K562 (cell line): ENCODE data around the gene LMCD1. TPM values are rescaled to one million over a fixed set of nuclear protein-coding genes. Genes with fewer than 3 reads are reported as not detected.

Source experiments
- BDP1 ChIP-seq: IDR thresholded peaks from 3 replicates; pipeline ENCODE4 v1.6.1; 2011; ENCODE audit not compliant: insufficient read length, insufficient read depth
- C11orf30 ChIP-seq: fragments of 450-650 bp; IDR thresholded peaks from 2 replicates; pipeline ENCODE4 v1.6.1; 2016; ENCODE audit warnings: low read depth, mild to moderate bottlenecking
- CBFA2T2 ChIP-seq: fragments of 450-650 bp; conservative IDR thresholded peaks from 2 replicates; pipeline ENCODE4 v1.6.1; 2017; ENCODE audit warnings: mild to moderate bottlenecking
- EGR1 ChIP-seq: fragments of 450-650 bp; conservative IDR thresholded peaks from 2 replicates; pipeline ENCODE4 v1.6.1; 2017; ENCODE audit warnings: mild to moderate bottlenecking
- EP300 ChIP-seq: IDR thresholded peaks from 2 replicates; pipeline ENCODE4 v1.6.1; 2012; ENCODE audit warnings: low read length, improper control_type of control experiment
- FOSL1 ChIP-seq: fragments of 200-800 bp; sonication (Bioruptor generic); conservative IDR thresholded peaks from 2 replicates; pipeline ENCODE4 v1.6.1; 2016; ENCODE audit warnings: missing genetic modification characterization, missing compliant biosample characterization
- FOXA3 ChIP-seq, 2 experiments: fragments of 450-650 bp in 1 of 2; sonication (generic) in 1 of 2; formaldehyde crosslinking; IDR thresholded peaks in 1 of 2; conservative IDR thresholded peaks in 1 of 2; 2 replicates each; pipeline versions ENCODE4 v1.4.0 to v1.8.0; 2020 to 2022; ENCODE audit warnings: mild to moderate bottlenecking in 2 of 2, missing genetic modification reagents in 1 of 2
- HDAC2 ChIP-seq: fragments of 450-650 bp; IDR thresholded peaks from 2 replicates; pipeline ENCODE4 v1.6.1; 2016; ENCODE audit warnings: mild to moderate bottlenecking
- JUND ChIP-seq, 2 experiments: IDR thresholded peaks; 2 replicates in 1 of 2; 3 replicates in 1 of 2; pipeline ENCODE4 v1.6.1; 2011; ENCODE audit warnings: borderline replicate concordance in 2 of 2, low read depth in 2 of 2, low read length in 2 of 2, improper control_type of control experiment in 1 of 2, missing biosample characterization in 1 of 2, missing genetic modification characterization in 1 of 2, missing genetic modification reagents in 1 of 2
- MYBL2 ChIP-seq, 2 experiments: fragments of 450-650 bp in 1 of 2; sonication (generic) in 1 of 2; formaldehyde crosslinking in 1 of 2; IDR thresholded peaks; 2 replicates each; pipeline versions ENCODE4 v1.6.1 to v1.8.1; 2017 to 2022; ENCODE audit warnings: borderline replicate concordance in 1 of 2, inconsistent platforms in 1 of 2, low read depth in 1 of 2, mild to moderate bottlenecking in 1 of 2, missing genetic modification reagents in 1 of 2, moderate library complexity in 1 of 2
- NFE2 ChIP-seq: IDR thresholded peaks from 2 replicates; pipeline ENCODE4 v1.6.1; 2014; ENCODE audit warnings: antibody characterized with exemption, low read depth
- NFIC ChIP-seq: fragments of 450-650 bp; IDR thresholded peaks from 2 replicates; pipeline ENCODE4 v1.6.1; 2017; ENCODE audit warnings: mild to moderate bottlenecking, inconsistent platforms
- NFRKB ChIP-seq: fragments of 450-650 bp; IDR thresholded peaks from 2 replicates; pipeline ENCODE4 v1.6.1; 2016; ENCODE audit warnings: low read depth
- NR4A1 ChIP-seq, 2 experiments: fragments of 250-450 bp in 1 of 2; fragments of 450-650 bp in 1 of 2; sonication (Bioruptor Pico) in 1 of 2; IDR thresholded peaks; 2 replicates each; pipeline versions ENCODE4 v1.4.0 to v1.6.1; 2016 to 2020; ENCODE audit warnings: mild to moderate bottlenecking in 2 of 2, missing compliant biosample characterization in 1 of 2, missing genetic modification characterization in 1 of 2, moderate library complexity in 1 of 2
- PHB2 ChIP-seq: fragments of 450-650 bp; IDR thresholded peaks from 2 replicates; pipeline ENCODE4 v1.6.1; 2017; ENCODE audit warnings: low read depth
- SMAD2 ChIP-seq: fragments of 150-350 bp; IDR thresholded peaks from 2 replicates; pipeline ENCODE4 v1.6.1; 2014; ENCODE audit warnings: low read depth, mild to moderate bottlenecking, low read length
- SMARCE1 ChIP-seq: fragments of 450-650 bp; IDR thresholded peaks from 2 replicates; pipeline ENCODE4 v1.7.1; 2016; ENCODE audit warnings: mild to moderate bottlenecking
- TEAD4 ChIP-seq, 2 experiments: sonication (generic) in 1 of 2; formaldehyde crosslinking in 1 of 2; IDR thresholded peaks; 2 replicates each; pipeline versions ENCODE4 v1.6.1 to v1.8.0; 2012 to 2022; ENCODE audit warnings: borderline replicate concordance in 1 of 2, inconsistent platforms in 1 of 2, low read length in 1 of 2, mild to moderate bottlenecking in 1 of 2, missing genetic modification reagents in 1 of 2
- ZBTB12 ChIP-seq: fragments of 250-450 bp; sonication (Bioruptor Pico); IDR thresholded peaks from 2 replicates; pipeline ENCODE4 v1.4.0; 2020
- ZBTB49 ChIP-seq: sonication (generic); formaldehyde crosslinking; IDR thresholded peaks from 2 replicates; pipeline ENCODE4 v1.8.0; 2022; ENCODE audit warnings: missing genetic modification reagents, mild to moderate bottlenecking, borderline replicate concordance
- ZFP30 ChIP-seq: fragments of 250-450 bp; sonication (Bioruptor Pico); IDR thresholded peaks from 2 replicates; pipeline ENCODE4 v1.8.0; 2022; ENCODE audit warnings: moderate library complexity, mild to moderate bottlenecking, inconsistent platforms, borderline replicate concordance
- ZNF140 ChIP-seq: fragments of 250-450 bp; sonication (Bioruptor Pico); IDR thresholded peaks from 2 replicates; pipeline ENCODE4 v1.8.0; 2021; ENCODE audit warnings: moderate library complexity, mild to moderate bottlenecking, inconsistent platforms
- ZNF347 ChIP-seq: fragments of 450-650 bp; formaldehyde crosslinking; IDR thresholded peaks from 2 replicates; pipeline ENCODE4 v1.4.0; 2020; ENCODE audit warnings: low read depth, mild to moderate bottlenecking, moderate library complexity
- ZNF583 ChIP-seq: fragments of 250-450 bp; sonication (Bioruptor Pico); IDR thresholded peaks from 2 replicates; pipeline ENCODE4 v1.4.0; 2020
- ZNF75A ChIP-seq: fragments of 450-650 bp; formaldehyde crosslinking; IDR thresholded peaks from 2 replicates; pipeline ENCODE4 v1.4.0; 2020; ENCODE audit warnings: mild to moderate bottlenecking
- polyA plus RNA-seq, 8 experiments: library from polyadenylated mRNA; depleted of rRNA in 4 of 8; stranded (reverse) in 5 of 8; unstranded in 3 of 8; fragments of >200 nt; fragmentation: Nextera tagmentation in 2 of 8; fragmentation: Illumina TruSeq in 1 of 8; extraction: Ambion mirVana in 2 of 8; extraction: Trizol in 1 of 8; gene quantifications; 2 replicates each; pipeline versions ENCODE4 v1.2.1 to v1.2.3, GENCODE V29; 2011 to 2014; ENCODE audit warnings: inconsistent platforms in 1 of 8, missing spikeins in 1 of 8
- total RNA-seq, 7 experiments: library from RNA; depleted of rRNA in 6 of 7; stranded (reverse); fragments of >200 nt in 6 of 7; fragmentation: Illumina TruSeq in 2 of 7; extraction: Trizol in 2 of 7; gene quantifications; 2 replicates each; pipeline versions ENCODE4 v1.2.1 to v1.2.3, GENCODE V29; 2011 to 2021; ENCODE audit warnings: low replicate concordance in 1 of 7

The LMCD1 gene
- total and polyA plus RNA-seq, 9 of the 15 experiments (the other 6 are each of a cell fraction or from before 2014, with no cell fraction given) = 0.60 TPM; not detected in 8

- TF ChIP-seq MYBL2 (IDR thresholded peaks at IDR 0.05; ENCODE audit: low read depth) (no peak), MYBL2 (CRISPR knock-in tag; IDR thresholded peaks at IDR 0.05; ENCODE audit: borderline replicate concordance) (no peak), JUND (IDR thresholded peaks at IDR 0.05; ENCODE audit: borderline replicate concordance, low read depth, low read length) (peak; percentile 53; the same call in 1 of the 2 replicates), JUND (tag; IDR thresholded peaks at IDR 0.05; ENCODE audit: borderline replicate concordance, low read depth, low read length) (peak; percentile 62; the same call in 2 of the 3 replicates), SMAD2 (no peak), FOSL1 (tag) (peak; percentile 90), ZNF347 (CRISPR knock-in tag) (no peak), NR4A1 (CRISPR knock-in tag; IDR thresholded peaks at IDR 0.05) (no peak), NR4A1 (tag; IDR thresholded peaks at IDR 0.05) (no peak), CBFA2T2 (peak; percentile 71), TEAD4 (IDR thresholded peaks at IDR 0.05; ENCODE audit: low read length) (peak; percentile 87), TEAD4 (CRISPR knock-in tag; IDR thresholded peaks at IDR 0.05; ENCODE audit: borderline replicate concordance) (no peak), SMARCE1 (peak; percentile 34; the same call in 1 of the 2 replicates), NFIC (peak; percentile 60), NFE2 (peak; percentile 18; the same call in 1 of the 2 replicates), ZFP30 (CRISPR knock-in tag) (no peak), FOXA3 (CRISPR knock-in tag; conservative IDR thresholded peaks at IDR 0.05 in 1 of 2, IDR thresholded peaks at IDR 0.05 in 1 of 2) (peak in 1 of 2 experiments; percentile 27; a peak in 1 of 4 replicates), EGR1 (no peak), C11orf30 (no peak), ZNF583 (no peak), ZNF140 (CRISPR knock-in tag) (no peak), ZBTB12 (CRISPR knock-in tag) (peak; percentile 33; the same call in 1 of the 2 replicates), PHB2 (no peak), HDAC2 (0 out of 2 replicates have a peak, but pooled peaks have one; percentile 37), EP300 (peak; percentile 48), ZNF75A (peak; percentile 13; the same call in 1 of the 2 replicates), NFRKB (no peak), ZBTB49 (CRISPR knock-in tag) (no peak), BDP1 (no peak)
Observed at GRCh38 chr3:8560366-8561007, 58.9 kb downstream of the LMCD1 start (continued).
